ENCODE measurements around the gene PLPP1. TPM values are rescaled to one million over a fixed set of nuclear protein-coding genes. Genes with fewer than 3 reads are reported as not detected.

The PLPP1 gene
- total and polyA plus RNA-seq, 2 of the 13 experiments (the other 11 are each of a cell fraction or from before 2014, with no cell fraction given): 7.3 to 12.1 TPM

DNA sequence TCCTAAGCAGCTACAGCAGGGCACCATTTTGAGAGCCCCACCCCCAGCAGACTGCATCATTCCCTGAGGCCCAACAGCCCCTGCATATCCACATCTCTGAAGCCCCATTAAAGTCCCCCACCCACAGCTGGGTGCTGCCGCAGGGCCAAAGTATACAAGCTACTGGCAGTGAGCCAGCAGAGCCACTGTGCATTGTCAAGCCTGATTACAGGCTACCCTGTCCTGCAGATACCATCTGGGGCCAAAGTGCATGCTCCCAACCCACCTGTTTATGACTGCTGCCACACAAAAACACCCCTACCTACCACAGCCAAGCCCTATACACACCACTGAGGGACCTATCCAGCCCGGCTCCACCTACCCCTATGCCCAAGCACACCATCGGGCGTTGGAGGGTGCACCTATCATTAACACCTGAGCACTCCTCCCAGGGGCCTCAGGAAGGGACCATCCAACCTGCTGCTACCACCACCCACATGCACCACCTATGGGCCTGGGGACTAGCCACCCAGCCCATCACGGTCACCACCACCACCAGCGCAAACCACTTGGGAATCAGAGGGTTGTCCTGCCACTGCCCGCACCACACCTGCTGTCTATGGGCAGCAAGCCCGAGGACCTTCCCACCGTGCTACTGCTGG, 105.0 kb downstream of the PLPP1 start (continued):
- no peak for TF ChIP-seq ZFP36 (IDR thresholded peaks at IDR 0.05; ENCODE audit: borderline replicate concordance, low read depth, low read length, partially characterized antibody)
- TF ChIP-seq, protein P1, sequence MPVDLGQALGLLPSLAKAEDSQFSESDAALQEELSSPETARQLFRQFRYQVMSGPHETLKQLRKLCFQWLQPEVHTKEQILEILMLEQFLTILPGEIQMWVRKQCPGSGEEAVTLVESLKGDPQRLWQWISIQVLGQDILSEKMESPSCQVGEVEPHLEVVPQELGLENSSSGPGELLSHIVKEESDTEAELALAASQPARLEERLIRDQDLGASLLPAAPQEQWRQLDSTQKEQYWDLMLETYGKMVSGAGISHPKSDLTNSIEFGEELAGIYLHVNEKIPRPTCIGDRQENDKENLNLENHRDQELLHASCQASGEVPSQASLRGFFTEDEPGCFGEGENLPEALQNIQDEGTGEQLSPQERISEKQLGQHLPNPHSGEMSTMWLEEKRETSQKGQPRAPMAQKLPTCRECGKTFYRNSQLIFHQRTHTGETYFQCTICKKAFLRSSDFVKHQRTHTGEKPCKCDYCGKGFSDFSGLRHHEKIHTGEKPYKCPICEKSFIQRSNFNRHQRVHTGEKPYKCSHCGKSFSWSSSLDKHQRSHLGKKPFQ (CRISPR knock-in tag; IDR thresholded peaks at IDR 0.05; ENCODE audit: insufficient replicate concordance): no peak
- no peak for TF ChIP-seq CENPBD1 (CRISPR knock-in tag; IDR thresholded peaks at IDR 0.05; ENCODE audit: borderline replicate concordance, low read depth)
- TF ChIP-seq DNMT3B (CRISPR knock-in tag; conservative IDR thresholded peaks at IDR 0.05): no peak
- TF ChIP-seq HMG20A (CRISPR knock-in tag; IDR thresholded peaks at IDR 0.05; ENCODE audit: borderline replicate concordance): no peak
- no peak for TF ChIP-seq YEATS4 (CRISPR knock-in tag; IDR thresholded peaks at IDR 0.05; ENCODE audit: borderline replicate concordance)
- TF ChIP-seq ZBTB21 (CRISPR knock-in tag; IDR thresholded peaks at IDR 0.05): no peak
- no peak for TF ChIP-seq ZNF20 (CRISPR knock-in tag; IDR thresholded peaks at IDR 0.05)
- no peak; the same call in 1 of the 2 replicates for TF ChIP-seq ZNF782 (CRISPR knock-in tag; IDR thresholded peaks at IDR 0.05; ENCODE audit: borderline replicate concordance)
- no peak for TF ChIP-seq HDAC1 (CRISPR knock-in tag; IDR thresholded peaks at IDR 0.05)
- TF ChIP-seq EED (CRISPR knock-in tag; IDR thresholded peaks at IDR 0.05): no peak
- TF ChIP-seq ZNF10 (CRISPR knock-in tag; IDR thresholded peaks at IDR 0.05; ENCODE audit: borderline replicate concordance, low read depth): no peak
- TF ChIP-seq, protein P2, sequence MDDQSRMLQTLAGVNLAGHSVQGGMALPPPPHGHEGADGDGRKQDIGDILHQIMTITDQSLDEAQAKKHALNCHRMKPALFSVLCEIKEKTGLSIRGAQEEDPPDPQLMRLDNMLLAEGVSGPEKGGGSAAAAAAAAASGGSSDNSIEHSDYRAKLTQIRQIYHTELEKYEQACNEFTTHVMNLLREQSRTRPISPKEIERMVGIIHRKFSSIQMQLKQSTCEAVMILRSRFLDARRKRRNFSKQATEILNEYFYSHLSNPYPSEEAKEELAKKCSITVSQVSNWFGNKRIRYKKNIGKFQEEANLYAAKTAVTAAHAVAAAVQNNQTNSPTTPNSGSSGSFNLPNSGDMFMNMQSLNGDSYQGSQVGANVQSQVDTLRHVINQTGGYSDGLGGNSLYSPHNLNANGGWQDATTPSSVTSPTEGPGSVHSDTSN (CRISPR knock-in tag; IDR thresholded peaks at IDR 0.05; ENCODE audit: borderline replicate concordance): no peak
- TF ChIP-seq MYC (CRISPR knock-in tag; IDR thresholded peaks at IDR 0.05; ENCODE audit: borderline replicate concordance): 0 out of 2 replicates have a peak, but pooled peaks have one; percentile 36
- TF ChIP-seq ATRX (CRISPR knock-in tag; IDR thresholded peaks at IDR 0.05; ENCODE audit: borderline replicate concordance): no peak
- peak; percentile 34; the same call in 1 of the 2 replicates for TF ChIP-seq ZNF281 (CRISPR knock-in tag; IDR thresholded peaks at IDR 0.05; ENCODE audit: borderline replicate concordance)
- no peak for TF ChIP-seq TAF1 (CRISPR knock-in tag; IDR thresholded peaks at IDR 0.05)
- no peak for TF ChIP-seq ZNF713 (CRISPR knock-in tag; IDR thresholded peaks at IDR 0.05)
- no peak for TF ChIP-seq ZNF670 (CRISPR knock-in tag; IDR thresholded peaks at IDR 0.05; ENCODE audit: borderline replicate concordance)
- no peak for TF ChIP-seq ZNF775 (CRISPR knock-in tag; IDR thresholded peaks at IDR 0.05; ENCODE audit: borderline replicate concordance)
- TF ChIP-seq ZNF251 (CRISPR knock-in tag; IDR thresholded peaks at IDR 0.05): no peak
- no peak for TF ChIP-seq ZNF816 (CRISPR knock-in tag; IDR thresholded peaks at IDR 0.05; ENCODE audit: borderline replicate concordance)
- TF ChIP-seq SNAPC5 (CRISPR knock-in tag; IDR thresholded peaks at IDR 0.05; ENCODE audit: borderline replicate concordance): no peak

Data from HepG2 (cell line).